Prostate gland (tissue), 2 donors: ENCODE measurements around the gene CDC20B.

ENCODE experiments used
- POLR2A ChIP-seq: fragments of 450-650 bp; IDR thresholded peaks from one replicate; pipeline ENCODE4 v1.6.1; 2016; ENCODE audit warnings: antibody characterized with exemption, mild to moderate bottlenecking
- POLR2AphosphoS5 ChIP-seq: sonication (generic); formaldehyde crosslinking; IDR thresholded peaks from one replicate; pipeline ENCODE4 v1.6.1; 2017; ENCODE audit warnings: antibody characterized with exemption
- TF ChIP-seq, protein P1 (sequence below), 4 experiments: fragments of 200-600 bp in 2 of 4; fragments of 450-650 bp in 2 of 4; sonication (generic) in 2 of 4; IDR thresholded peaks; 1 replicate in 3 of 4; 2 replicates in 1 of 4; pipeline ENCODE4 v1.5.1; 2016 to 2019; ENCODE audit warnings: antibody characterized with exemption in 4 of 4, mild to moderate bottlenecking in 2 of 4, moderate library complexity in 2 of 4

DNA sequence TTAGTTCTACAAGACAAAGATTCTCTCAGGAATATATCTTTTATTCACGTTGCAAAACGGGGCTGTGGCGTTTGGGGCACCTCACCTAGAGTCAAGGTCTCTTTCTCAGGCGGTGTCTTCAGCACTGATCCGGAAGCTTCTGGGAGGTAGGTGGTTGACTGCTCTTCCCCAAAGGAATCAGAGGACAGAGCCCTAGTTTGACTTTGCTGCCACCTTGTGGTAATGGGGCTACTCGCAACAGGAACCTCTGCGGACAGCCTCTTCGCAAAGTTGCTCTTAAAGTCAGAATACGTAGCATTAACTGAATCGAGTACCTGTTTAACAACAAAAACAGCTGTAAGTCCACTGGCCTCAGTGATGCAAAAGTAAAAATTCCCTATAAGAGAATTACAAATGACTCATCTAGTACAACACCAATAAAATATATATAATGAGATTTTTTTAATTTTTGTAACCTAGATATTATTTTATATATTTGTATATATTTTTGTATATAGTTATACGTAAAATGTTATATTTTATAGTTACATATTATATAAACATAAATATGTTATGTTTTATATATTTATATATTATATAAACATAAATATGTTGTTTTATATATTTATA lies 26.3 kb downstream of the CDC20B start:
- TF ChIP-seq, protein P1, sequence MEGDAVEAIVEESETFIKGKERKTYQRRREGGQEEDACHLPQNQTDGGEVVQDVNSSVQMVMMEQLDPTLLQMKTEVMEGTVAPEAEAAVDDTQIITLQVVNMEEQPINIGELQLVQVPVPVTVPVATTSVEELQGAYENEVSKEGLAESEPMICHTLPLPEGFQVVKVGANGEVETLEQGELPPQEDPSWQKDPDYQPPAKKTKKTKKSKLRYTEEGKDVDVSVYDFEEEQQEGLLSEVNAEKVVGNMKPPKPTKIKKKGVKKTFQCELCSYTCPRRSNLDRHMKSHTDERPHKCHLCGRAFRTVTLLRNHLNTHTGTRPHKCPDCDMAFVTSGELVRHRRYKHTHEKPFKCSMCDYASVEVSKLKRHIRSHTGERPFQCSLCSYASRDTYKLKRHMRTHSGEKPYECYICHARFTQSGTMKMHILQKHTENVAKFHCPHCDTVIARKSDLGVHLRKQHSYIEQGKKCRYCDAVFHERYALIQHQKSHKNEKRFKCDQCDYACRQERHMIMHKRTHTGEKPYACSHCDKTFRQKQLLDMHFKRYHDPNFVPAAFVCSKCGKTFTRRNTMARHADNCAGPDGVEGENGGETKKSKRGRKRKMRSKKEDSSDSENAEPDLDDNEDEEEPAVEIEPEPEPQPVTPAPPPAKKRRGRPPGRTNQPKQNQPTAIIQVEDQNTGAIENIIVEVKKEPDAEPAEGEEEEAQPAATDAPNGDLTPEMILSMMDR (IDR thresholded peaks at IDR 0.05): peak; percentile 77 to 81 (median 80)
- TF ChIP-seq POLR2A (no peak), POLR2AphosphoS5 (peak; percentile 63)
